Measurements from ENCODE around the gene TMEM255B. TPM values are rescaled to one million over a fixed set of nuclear protein-coding genes. Genes with fewer than 3 reads are reported as not detected.

The TMEM255B gene
- total and polyA plus RNA-seq, 4 donors, result 0.63 to 67.3 (median 20.4) TPM

- no peaks in the 10 kb centered on the region for H3K36me3 ChIP-seq (ENCODE audit: control insufficient read depth in 1 of 2, insufficient read depth in 2 of 2, low read length in 1 of 2)
- H3K9me3 ChIP-seq (ENCODE audit: control insufficient read depth, low read length), result no peaks in the 10 kb centered on the region
- H3K27me3 ChIP-seq (ENCODE audit: control insufficient read depth in 1 of 2, insufficient read depth in 2 of 2, low read length in 1 of 2), result no peaks in the 10 kb centered on the region
- DNase-seq, result no peak
- intact Hi-C loops (cut with DNase I), result no loop called here
- WGBS, 2 donors, result 75 to 77% methylated on average over 2 of the region's 2 CpGs
- H3K4me3 ChIP-seq (ENCODE audit: low read length in 2 of 2), result no peak overlapping the region
- no peaks in the 10 kb centered on the region for H3K4me1 ChIP-seq (ENCODE audit: control insufficient read depth in 1 of 2, insufficient read depth in 2 of 2, low read length in 2 of 2)
- ATAC-seq (ENCODE audit: low FRiP score), result no peak
- H3K27ac ChIP-seq (ENCODE audit: low read depth in 1 of 2, low read length in 2 of 2), result no peak overlapping the region
Measured at GRCh38 chr13:113767366-113767765, 8.3 kb downstream of the TMEM255B start.

GRCh38 chr13:113768018-113768905 lies 9.2 kb downstream of the TMEM255B start:
- no peaks in the 10 kb centered on the region for H3K4me1 ChIP-seq (ENCODE audit: control insufficient read depth in 1 of 2, insufficient read depth in 2 of 2, low read length in 2 of 2)
- H3K9me3 ChIP-seq (ENCODE audit: control insufficient read depth, low read length), result no peaks in the 10 kb centered on the region
- DNase-seq (peak in 1 of 2 donors; percentile 64), ATAC-seq (ENCODE audit: low FRiP score) (no peak)
- H3K27me3 ChIP-seq (ENCODE audit: control insufficient read depth in 1 of 2, insufficient read depth in 2 of 2, low read length in 1 of 2), result no peaks in the 10 kb centered on the region
- intact Hi-C loops (cut with DNase I), result no loop called here
- no peaks in the 10 kb centered on the region for H3K36me3 ChIP-seq (ENCODE audit: control insufficient read depth in 1 of 2, insufficient read depth in 2 of 2, low read length in 1 of 2)
- H3K27ac ChIP-seq (ENCODE audit: low read depth in 1 of 2, low read length in 2 of 2), result no peak overlapping the region
- WGBS, 2 donors, result 90 to 93% methylated on average over 28 of the region's 28 CpGs
- H3K4me3 ChIP-seq (ENCODE audit: low read length in 2 of 2), result no peak overlapping the region

GRCh38 chr13:113769106-113769505 lies 10.1 kb downstream of the TMEM255B start:
- H3K4me3 ChIP-seq (ENCODE audit: low read length in 2 of 2), result no peak overlapping the region
- H3K36me3 ChIP-seq (ENCODE audit: control insufficient read depth in 1 of 2, insufficient read depth in 2 of 2, low read length in 1 of 2), result no peaks in the 10 kb centered on the region
- intact Hi-C loops (cut with DNase I), result no loop called here
- no peaks in the 10 kb centered on the region for H3K4me1 ChIP-seq (ENCODE audit: control insufficient read depth in 1 of 2, insufficient read depth in 2 of 2, low read length in 2 of 2)
- 85 to 91% methylated on average over 5 of the region's 5 CpGs for WGBS, 2 donors
- no peaks in the 10 kb centered on the region for H3K27me3 ChIP-seq (ENCODE audit: control insufficient read depth in 1 of 2, insufficient read depth in 2 of 2, low read length in 1 of 2)
- H3K9me3 ChIP-seq (ENCODE audit: control insufficient read depth, low read length), result no peaks in the 10 kb centered on the region
- no peak overlapping the region for H3K27ac ChIP-seq (ENCODE audit: low read depth in 1 of 2, low read length in 2 of 2)
- DNase-seq, result no peak
- no peak for ATAC-seq (ENCODE audit: low FRiP score)

GRCh38 chr13:113769881-113770280 lies 10.9 kb downstream of the TMEM255B start:
- H3K27ac ChIP-seq (ENCODE audit: low read depth in 1 of 2, low read length in 2 of 2), result no peak overlapping the region
- H3K4me3 ChIP-seq (ENCODE audit: low read length in 2 of 2), result no peak overlapping the region
- H3K4me1 ChIP-seq (ENCODE audit: control insufficient read depth in 1 of 2, insufficient read depth in 2 of 2, low read length in 2 of 2), result no peaks in the 10 kb centered on the region
- intact Hi-C loops (cut with DNase I), result no loop called here
- 82 to 86% methylated on average over 13 of the region's 13 CpGs for WGBS, 2 donors
- DNase-seq (peak in 1 of 2 donors; percentile 54), ATAC-seq (ENCODE audit: low FRiP score) (no peak)
- H3K27me3 ChIP-seq (ENCODE audit: control insufficient read depth in 1 of 2, insufficient read depth in 2 of 2, low read length in 1 of 2), result no peaks in the 10 kb centered on the region
- H3K36me3 ChIP-seq (ENCODE audit: control insufficient read depth in 1 of 2, insufficient read depth in 2 of 2, low read length in 1 of 2), result no peaks in the 10 kb centered on the region
- no peaks in the 10 kb centered on the region for H3K9me3 ChIP-seq (ENCODE audit: control insufficient read depth, low read length)

GRCh38 chr13:113770441-113770840 lies 11.4 kb downstream of the TMEM255B start:
- WGBS, 2 donors, result 72 to 76% methylated on average over 8 of the region's 8 CpGs
- H3K27ac ChIP-seq (ENCODE audit: low read depth in 1 of 2, low read length in 2 of 2), result no peak overlapping the region
- intact Hi-C loops (cut with DNase I), result no loop called here
- no peaks in the 10 kb centered on the region for H3K27me3 ChIP-seq (ENCODE audit: control insufficient read depth in 1 of 2, insufficient read depth in 2 of 2, low read length in 1 of 2)
- no peaks in the 10 kb centered on the region for H3K36me3 ChIP-seq (ENCODE audit: control insufficient read depth in 1 of 2, insufficient read depth in 2 of 2, low read length in 1 of 2)
- no peaks in the 10 kb centered on the region for H3K4me1 ChIP-seq (ENCODE audit: control insufficient read depth in 1 of 2, insufficient read depth in 2 of 2, low read length in 2 of 2)
- H3K9me3 ChIP-seq (ENCODE audit: control insufficient read depth, low read length), result no peaks in the 10 kb centered on the region
- peak in 1 of 2 donors; percentile 50 for DNase-seq
- ATAC-seq (ENCODE audit: low FRiP score), result no peak
- H3K4me3 ChIP-seq (ENCODE audit: low read length in 2 of 2), result no peak overlapping the region

GRCh38 chr13:113770937-113771336 lies 11.9 kb downstream of the TMEM255B start:
- no peaks in the 10 kb centered on the region for H3K4me1 ChIP-seq (ENCODE audit: control insufficient read depth in 1 of 2, insufficient read depth in 2 of 2, low read length in 2 of 2)
- intact Hi-C loops (cut with DNase I), result no loop called here
- no peaks in the 10 kb centered on the region for H3K27me3 ChIP-seq (ENCODE audit: control insufficient read depth in 1 of 2, insufficient read depth in 2 of 2, low read length in 1 of 2)
- H3K36me3 ChIP-seq (ENCODE audit: control insufficient read depth in 1 of 2, insufficient read depth in 2 of 2, low read length in 1 of 2), result no peaks in the 10 kb centered on the region
- DNase-seq (no peak), ATAC-seq (ENCODE audit: low FRiP score) (no peak)
- no peaks in the 10 kb centered on the region for H3K9me3 ChIP-seq (ENCODE audit: control insufficient read depth, low read length)
- H3K27ac ChIP-seq (ENCODE audit: low read depth in 1 of 2, low read length in 2 of 2), result no peak overlapping the region
- 91 to 94% methylated on average over 5 of the region's 5 CpGs for WGBS, 2 donors
- H3K4me3 ChIP-seq (ENCODE audit: low read length in 2 of 2), result no peak overlapping the region

- Histone ChIP-seq H3K36me3 (ENCODE audit: control insufficient read depth in 1 of 2, insufficient read depth in 2 of 2, low read length in 1 of 2) (no peaks in the 10 kb centered on the region), H3K4me1 (ENCODE audit: control insufficient read depth in 1 of 2, insufficient read depth in 2 of 2, low read length in 2 of 2) (no peaks in the 10 kb centered on the region), H3K9me3 (ENCODE audit: control insufficient read depth, low read length) (no peaks in the 10 kb centered on the region), H3K4me3 (ENCODE audit: low read length in 2 of 2) (no peak overlapping the region), H3K27ac (ENCODE audit: low read depth in 1 of 2, low read length in 2 of 2) (no peak overlapping the region), H3K27me3 (ENCODE audit: control insufficient read depth in 1 of 2, insufficient read depth in 2 of 2, low read length in 1 of 2) (no peaks in the 10 kb centered on the region)
- WGBS, 2 donors, result 74 to 78% methylated on average over 4 of the region's 4 CpGs
- no peak for DNase-seq
- intact Hi-C loops (cut with DNase I), result no loop called here
- no peak for ATAC-seq (ENCODE audit: low FRiP score)
Measured at GRCh38 chr13:113771709-113772331, 12.8 kb downstream of the TMEM255B start.

- Histone ChIP-seq H3K4me3 (ENCODE audit: low read length in 2 of 2) (no peak overlapping the region), H3K36me3 (ENCODE audit: control insufficient read depth in 1 of 2, insufficient read depth in 2 of 2, low read length in 1 of 2) (no peaks in the 10 kb centered on the region), H3K9me3 (ENCODE audit: control insufficient read depth, low read length) (no peaks in the 10 kb centered on the region), H3K27me3 (ENCODE audit: control insufficient read depth in 1 of 2, insufficient read depth in 2 of 2, low read length in 1 of 2) (no peaks in the 10 kb centered on the region), H3K27ac (ENCODE audit: low read depth in 1 of 2, low read length in 2 of 2) (no peak overlapping the region), H3K4me1 (ENCODE audit: control insufficient read depth in 1 of 2, insufficient read depth in 2 of 2, low read length in 2 of 2) (no peaks in the 10 kb centered on the region)
- 72 to 73% methylated on average over 9 of the region's 9 CpGs for WGBS, 2 donors
- DNase-seq, result no peak
- intact Hi-C loops (cut with DNase I), result no loop called here
- no peak for ATAC-seq (ENCODE audit: low FRiP score)
Measured at GRCh38 chr13:113774177-113775107, 15.4 kb downstream of the TMEM255B start.
